Transverse colon (tissue), 4 donors: Measurements from ENCODE around the gene PRKAG3.

ENCODE experiments used
- CTCF ChIP-seq, 5 experiments: fragments of 200-600 bp in 3 of 5; fragments of 450-650 bp in 2 of 5; sonication (generic) in 3 of 5; IDR thresholded peaks; 1 replicate in 2 of 5; 2 replicates in 3 of 5; pipeline ENCODE4 v1.5.1; 2016 to 2017; ENCODE audit warnings: antibody characterized with exemption in 5 of 5, inconsistent platforms in 3 of 5, mild to moderate bottlenecking in 2 of 5, moderate library complexity in 1 of 5
- POLR2AphosphoS5 ChIP-seq, 3 donors: sonication (generic); formaldehyde crosslinking; IDR thresholded peaks; one replicate each; pipeline ENCODE4 v1.6.1; 2016; ENCODE audit warnings: antibody characterized with exemption in 3 of 3

GRCh38 chr2:218782528-218782844 lies 49.1 kb downstream of the PRKAG3 start:
- TF ChIP-seq POLR2AphosphoS5 (IDR thresholded peaks at IDR 0.05) (no peak), CTCF (IDR thresholded peaks at IDR 0.05) (no peak)
